ENCODE data around the gene CHIT1. TPM values are rescaled to one million over a fixed set of nuclear protein-coding genes. Genes with fewer than 3 reads are reported as not detected.

Gene CHIT1
- total RNA-seq, 1 experiment from 2014 or later: not detected

DNA sequence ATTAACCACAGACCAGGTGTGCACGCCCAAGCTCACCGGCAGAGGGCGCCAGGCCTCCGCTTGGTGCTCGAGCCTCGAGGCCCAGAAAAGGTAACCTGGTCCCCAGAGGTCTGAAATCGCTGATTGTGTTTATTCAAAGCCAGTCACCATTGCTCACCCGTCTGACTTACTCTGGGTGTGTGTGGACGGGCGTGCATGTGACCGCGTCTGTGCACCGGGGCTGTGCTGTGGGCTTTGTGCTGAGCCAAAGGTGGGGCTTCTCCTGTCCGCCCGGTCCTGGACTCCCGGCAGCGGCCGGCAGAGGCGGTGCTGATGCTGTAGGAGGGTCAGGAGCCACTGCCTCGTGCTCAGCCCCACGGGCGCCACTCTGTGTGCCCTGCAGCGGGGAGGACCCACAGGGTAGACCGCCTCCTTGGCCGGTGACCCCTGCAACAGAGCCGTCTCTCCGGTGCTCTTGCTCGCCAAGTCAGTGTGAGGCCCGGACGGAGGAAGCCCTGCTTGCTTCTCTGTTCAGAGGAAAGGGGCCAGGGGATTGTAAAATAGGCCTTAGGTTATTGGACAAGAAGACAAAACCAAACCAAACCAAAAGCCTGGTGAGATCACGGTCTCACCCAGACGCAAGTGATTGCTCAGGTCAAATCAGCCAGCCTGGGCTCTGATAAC is 43.9 kb upstream of the CHIT1 start:
- CTCF ChIA-PET: interaction anchor here (0.5 to 1.7 kb wide), 16 partner anchors 10 to 661 kb away, joined by 3 to 36 read pairs (median 4); partner anchors contain the start of gene BTG2

DNA sequence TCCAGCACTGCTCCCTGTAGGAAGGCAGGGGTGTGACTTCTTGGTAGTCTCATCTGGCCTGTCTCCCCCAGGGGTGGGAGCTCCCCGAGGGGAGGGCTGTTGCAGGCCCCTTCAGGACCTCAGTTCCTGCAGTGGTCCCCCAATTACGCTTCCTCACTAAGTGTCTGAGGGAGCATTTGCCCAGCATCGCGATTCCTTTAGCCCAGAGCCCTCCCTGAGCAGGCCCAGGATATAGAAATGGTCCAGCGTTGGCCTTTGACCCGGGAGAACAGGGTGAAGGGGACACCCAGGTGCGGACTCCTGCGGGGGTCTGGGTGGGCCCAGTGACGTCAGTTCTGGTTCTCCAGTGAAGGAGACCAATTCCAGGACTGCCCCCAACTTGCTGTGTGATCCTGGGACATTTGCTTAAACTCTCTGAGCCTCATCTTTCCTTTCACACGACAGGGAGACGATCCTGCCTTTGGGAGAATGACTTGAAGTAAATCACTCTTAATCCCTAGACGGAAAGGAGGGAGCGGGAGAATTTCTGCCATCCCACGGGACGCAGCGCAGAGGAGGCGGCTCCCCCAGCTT is 43.2 kb upstream of the CHIT1 start:
- CTCF ChIA-PET: interaction anchor here (0.5 to 1.7 kb wide), 16 partner anchors 10 to 660 kb away, joined by 3 to 36 read pairs (median 4); partner anchors contain the start of gene BTG2
- TF ChIP-seq, protein P1, sequence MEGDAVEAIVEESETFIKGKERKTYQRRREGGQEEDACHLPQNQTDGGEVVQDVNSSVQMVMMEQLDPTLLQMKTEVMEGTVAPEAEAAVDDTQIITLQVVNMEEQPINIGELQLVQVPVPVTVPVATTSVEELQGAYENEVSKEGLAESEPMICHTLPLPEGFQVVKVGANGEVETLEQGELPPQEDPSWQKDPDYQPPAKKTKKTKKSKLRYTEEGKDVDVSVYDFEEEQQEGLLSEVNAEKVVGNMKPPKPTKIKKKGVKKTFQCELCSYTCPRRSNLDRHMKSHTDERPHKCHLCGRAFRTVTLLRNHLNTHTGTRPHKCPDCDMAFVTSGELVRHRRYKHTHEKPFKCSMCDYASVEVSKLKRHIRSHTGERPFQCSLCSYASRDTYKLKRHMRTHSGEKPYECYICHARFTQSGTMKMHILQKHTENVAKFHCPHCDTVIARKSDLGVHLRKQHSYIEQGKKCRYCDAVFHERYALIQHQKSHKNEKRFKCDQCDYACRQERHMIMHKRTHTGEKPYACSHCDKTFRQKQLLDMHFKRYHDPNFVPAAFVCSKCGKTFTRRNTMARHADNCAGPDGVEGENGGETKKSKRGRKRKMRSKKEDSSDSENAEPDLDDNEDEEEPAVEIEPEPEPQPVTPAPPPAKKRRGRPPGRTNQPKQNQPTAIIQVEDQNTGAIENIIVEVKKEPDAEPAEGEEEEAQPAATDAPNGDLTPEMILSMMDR (IDR thresholded peaks at IDR 0.05; ENCODE audit: unreplicated experiment): no peak
- Mint-ChIP-seq H3K36me3 (ENCODE audit: insufficient read depth, unreplicated experiment) (no peaks in the 10 kb centered on the region), H3K9me3 (ENCODE audit: low read depth, unreplicated experiment) (no peaks in the 10 kb centered on the region), H3K4me1 (ENCODE audit: low read depth, unreplicated experiment) (peaks cover 4% of the 10 kb centered on the region), H3K27ac (ENCODE audit: unreplicated experiment) (no peak overlapping the region), H3K4me3 (ENCODE audit: low read depth, unreplicated experiment) (peak overlapping the region; percentile 40), H3K27me3 (ENCODE audit: unreplicated experiment) (peaks cover 28% of the 10 kb centered on the region)
- intact Hi-C loops (cut with micrococcal nuclease; ENCODE audit: unreplicated experiment): loop anchor here (1.0 to 5.0 kb wide), 3 partner anchors 56 to 215 kb away; no protein-coding TSS in a partner anchor
- no TSS peak for BruUV-seq (replicated peaks)
- no peak for DNase-seq

More for the DNA sequence above, 43.9 kb upstream of the CHIT1 start:
- TF ChIP-seq, protein P1 (IDR thresholded peaks at IDR 0.05; ENCODE audit: unreplicated experiment): peak; percentile 96
- DNase-seq: peak; percentile 94
- no peaks in the 10 kb centered on the region for H3K36me3 Mint-ChIP-seq (ENCODE audit: insufficient read depth, unreplicated experiment)
- no peaks in the 10 kb centered on the region for H3K9me3 Mint-ChIP-seq (ENCODE audit: low read depth, unreplicated experiment)
- no TSS peak for BruUV-seq (replicated peaks)
- H3K27ac Mint-ChIP-seq (ENCODE audit: unreplicated experiment): no peak overlapping the region
- H3K4me1 Mint-ChIP-seq (ENCODE audit: low read depth, unreplicated experiment): no peaks in the 10 kb centered on the region
- intact Hi-C loops (cut with micrococcal nuclease; ENCODE audit: unreplicated experiment): loop anchor here (1.0 to 5.0 kb wide), 3 partner anchors 55 to 214 kb away; no protein-coding TSS in a partner anchor
- H3K4me3 Mint-ChIP-seq (ENCODE audit: low read depth, unreplicated experiment): peak overlapping the region; percentile 40
- peaks cover 34% of the 10 kb centered on the region for H3K27me3 Mint-ChIP-seq (ENCODE audit: unreplicated experiment)

DNA sequence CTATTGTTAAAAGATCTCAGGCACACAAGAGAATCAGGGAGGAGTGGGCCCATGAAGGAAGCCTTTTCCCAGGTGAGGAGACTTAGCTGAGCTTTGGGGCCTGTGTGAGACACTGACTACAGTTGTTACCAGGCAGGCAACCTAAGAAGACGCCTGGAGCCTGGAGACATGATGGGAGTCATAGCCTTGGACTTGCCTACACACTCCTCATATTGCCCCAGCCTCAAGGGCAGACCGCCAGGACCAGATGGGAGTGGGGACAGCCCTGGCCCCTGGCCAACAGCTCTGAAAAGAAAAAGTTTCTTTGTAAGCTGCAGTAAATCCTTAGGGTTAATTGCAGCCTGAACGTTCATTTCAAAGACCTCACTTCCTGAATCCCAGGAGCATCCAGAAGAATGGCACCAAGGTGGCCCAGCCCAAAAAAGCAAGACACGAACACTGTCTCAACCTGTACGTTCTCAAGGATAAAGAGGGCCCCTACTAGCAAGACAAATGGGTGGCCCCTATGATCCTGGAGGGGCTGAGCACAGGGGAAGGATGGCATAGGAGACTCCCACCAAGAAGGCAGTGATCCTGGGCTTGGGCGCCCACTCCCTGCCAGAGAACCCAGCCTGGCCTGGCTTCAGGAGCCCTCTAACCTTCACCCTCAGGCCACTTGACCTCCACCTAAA is 42.6 kb upstream of the CHIT1 start:
- BruUV-seq (replicated peaks): no TSS peak
- CTCF ChIA-PET: interaction anchor here (1.5 to 1.7 kb wide), 2 partner anchors 55 to 216 kb away, joined by 8 to 36 read pairs; no protein-coding TSS in a partner anchor
- TF ChIP-seq, protein P1 (IDR thresholded peaks at IDR 0.05; ENCODE audit: unreplicated experiment): no peak
- no peak overlapping the region for H3K4me3 Mint-ChIP-seq (ENCODE audit: low read depth, unreplicated experiment)
- H3K27me3 Mint-ChIP-seq (ENCODE audit: unreplicated experiment): peaks cover 21% of the 10 kb centered on the region
- peaks cover 6% of the 10 kb centered on the region for H3K36me3 Mint-ChIP-seq (ENCODE audit: insufficient read depth, unreplicated experiment)
- H3K9me3 Mint-ChIP-seq (ENCODE audit: low read depth, unreplicated experiment): no peaks in the 10 kb centered on the region
- DNase-seq: no peak
- H3K27ac Mint-ChIP-seq (ENCODE audit: unreplicated experiment): no peak overlapping the region
- intact Hi-C loops (cut with micrococcal nuclease; ENCODE audit: unreplicated experiment): loop anchor here (2.0 to 5.0 kb wide), 2 partner anchors 57 to 215 kb away; no protein-coding TSS in a partner anchor
- H3K4me1 Mint-ChIP-seq (ENCODE audit: low read depth, unreplicated experiment): peaks cover 10% of the 10 kb centered on the region

DNA sequence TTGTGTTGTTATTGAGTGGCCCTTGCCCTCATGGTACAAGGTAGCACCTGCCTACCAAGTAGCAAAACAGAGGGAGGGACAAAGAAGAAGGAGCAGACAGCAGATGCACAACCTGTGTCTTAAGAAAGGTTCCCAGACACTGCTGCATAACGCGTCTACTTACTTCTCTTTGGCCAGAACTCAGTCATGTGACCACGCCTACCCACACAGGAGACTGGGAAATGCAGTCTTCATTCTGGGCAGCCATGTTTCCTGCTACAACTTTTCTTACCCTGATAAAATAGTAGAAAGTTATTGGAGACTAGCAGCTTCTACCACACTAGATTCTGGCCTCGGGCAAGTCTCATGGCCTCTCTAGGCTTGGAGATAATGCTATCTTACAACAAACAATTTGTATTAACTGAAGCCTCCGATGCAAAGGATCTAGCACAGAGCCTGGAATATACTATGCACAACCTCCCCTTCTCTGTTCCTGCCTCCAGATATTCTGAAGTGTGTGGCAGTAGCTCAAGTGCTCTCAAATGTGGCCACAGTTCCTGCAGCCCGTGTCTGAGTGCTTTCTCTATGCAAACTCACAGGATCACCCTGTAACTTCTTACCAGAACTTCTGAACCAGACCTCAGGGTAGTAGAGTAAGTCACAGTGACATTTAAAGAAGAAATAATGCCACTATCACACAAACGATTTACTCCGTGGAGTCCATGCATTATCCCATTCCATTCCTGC is 41.7 kb upstream of the CHIT1 start:
- no peaks in the 10 kb centered on the region for H3K9me3 Mint-ChIP-seq (ENCODE audit: low read depth, unreplicated experiment)
- H3K27ac Mint-ChIP-seq (ENCODE audit: unreplicated experiment): no peak overlapping the region
- TF ChIP-seq, protein P1 (IDR thresholded peaks at IDR 0.05; ENCODE audit: unreplicated experiment): no peak
- peaks cover 13% of the 10 kb centered on the region for H3K27me3 Mint-ChIP-seq (ENCODE audit: unreplicated experiment)
- H3K4me3 Mint-ChIP-seq (ENCODE audit: low read depth, unreplicated experiment): no peak overlapping the region
- CTCF ChIA-PET: interaction anchor here (0.9 to 1.2 kb wide), 3 partner anchors 57 to 232 kb away, joined by 3 to 4 read pairs (median 3); no protein-coding TSS in a partner anchor
- H3K36me3 Mint-ChIP-seq (ENCODE audit: insufficient read depth, unreplicated experiment): peaks cover 6% of the 10 kb centered on the region
- peaks cover 12% of the 10 kb centered on the region for H3K4me1 Mint-ChIP-seq (ENCODE audit: low read depth, unreplicated experiment)
- intact Hi-C loops (cut with micrococcal nuclease; ENCODE audit: unreplicated experiment): loop anchor here (5.0 kb wide), 1 partner anchor 216 kb away; no protein-coding TSS in a partner anchor
- peak; percentile 61 for DNase-seq
- no TSS peak for BruUV-seq (replicated peaks)
